Suppressor macrophage treated with lipopolysaccharide for 4 hours (primary cell): Measurements from ENCODE around the gene AKNAD1.

ENCODE experiments used
- DNase-seq: peaks from one replicate; pipeline ENCODE4 v3.0.0-alpha.2; 2020

Gene AKNAD1

DNA sequence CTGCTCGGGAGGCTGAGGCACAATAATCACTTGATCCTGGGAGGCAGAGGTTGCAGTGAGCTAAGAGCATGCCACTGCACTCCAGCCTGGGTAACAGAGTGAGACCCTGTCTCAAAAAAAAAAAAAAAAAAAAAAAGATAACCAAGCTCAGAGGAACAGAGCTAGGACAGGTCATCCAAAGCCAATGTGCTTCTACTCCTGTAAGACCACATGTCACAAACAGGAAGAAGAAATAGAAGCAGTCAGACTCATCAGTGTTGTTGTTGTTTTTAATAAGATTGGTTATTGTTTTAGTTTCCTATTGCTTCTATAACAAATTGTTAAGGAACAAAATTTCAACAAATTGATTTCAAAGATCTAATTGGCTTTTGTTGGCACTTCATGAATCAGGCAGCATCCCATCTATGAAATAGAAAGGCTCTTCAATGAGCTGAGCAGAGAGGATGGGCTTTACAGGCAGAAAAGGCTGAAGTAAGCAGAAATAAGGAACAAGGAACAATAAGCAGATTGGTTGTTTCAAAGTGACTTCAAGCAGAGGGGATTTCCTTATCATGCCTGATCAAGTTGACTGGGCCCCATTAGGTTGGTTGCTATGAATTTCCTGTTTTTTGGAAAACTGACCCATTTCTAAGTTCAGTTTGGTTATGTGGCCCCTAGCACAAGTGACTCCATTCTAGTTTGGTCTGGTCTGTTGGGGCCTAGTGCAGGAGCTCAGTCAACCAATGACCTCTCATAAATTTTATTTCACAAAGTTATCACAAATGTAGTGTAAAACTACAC lies 6.0 kb upstream of the AKNAD1 start:
- DNase-seq, result peak; percentile 49

- DNase-seq, result no peak
Measured at GRCh38 chr1:108862017-108862610, 5.2 kb upstream of the AKNAD1 start.

DNA sequence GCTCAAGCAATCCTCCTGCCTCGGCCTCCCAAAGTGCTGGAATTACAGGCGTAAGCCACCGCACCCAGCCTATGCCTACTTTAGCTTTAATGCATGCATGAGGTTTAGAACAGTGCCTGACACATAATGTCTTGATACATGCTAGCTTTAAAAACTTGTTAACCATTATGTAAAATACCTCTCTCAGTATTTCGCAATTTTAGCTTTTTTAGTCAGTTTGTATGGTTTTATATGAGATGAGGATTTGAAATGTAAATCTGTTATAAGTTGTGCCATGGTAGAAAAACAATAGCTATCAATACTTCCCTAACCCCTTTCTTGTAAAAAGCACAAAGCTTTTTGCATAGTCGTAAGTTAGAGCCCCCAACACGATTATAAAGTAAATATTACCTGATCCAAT lies 4.7 kb upstream of the AKNAD1 start:
- DNase-seq, result no peak

DNA sequence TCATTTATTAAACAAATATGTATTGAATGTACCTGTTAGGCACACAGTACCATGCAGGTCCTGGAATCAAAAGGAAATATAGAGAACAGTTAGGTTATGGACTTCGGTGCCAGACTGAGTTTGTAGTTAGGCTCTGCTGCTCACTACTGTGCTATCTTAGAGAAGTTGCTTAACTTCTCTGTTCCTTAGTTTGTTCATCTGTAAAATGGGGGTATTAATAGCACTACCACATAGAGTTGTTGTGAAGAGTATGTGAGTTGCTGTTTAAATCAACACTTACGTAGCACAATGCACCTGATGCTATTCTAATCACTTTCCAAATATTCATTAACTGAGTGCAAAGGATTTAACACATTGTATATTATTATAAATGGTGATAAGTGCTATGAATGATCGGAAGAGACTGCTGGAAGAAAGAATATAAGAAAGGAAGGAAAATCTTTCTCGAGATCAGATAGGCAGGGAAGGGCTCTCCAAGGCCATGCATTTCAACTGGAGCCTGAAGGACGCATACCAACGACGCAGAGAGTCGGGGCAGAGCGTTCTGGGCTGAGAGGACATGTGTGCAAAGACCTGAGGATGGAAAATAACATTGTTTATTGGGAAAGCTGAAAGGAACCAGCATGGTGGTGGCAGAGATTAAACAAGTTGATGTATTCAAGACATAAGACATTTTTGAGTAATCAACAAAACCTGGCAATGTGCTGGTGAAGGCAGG lies 3.5 kb upstream of the AKNAD1 start:
- DNase-seq, result no peak

- DNase-seq, result no peak
Measured at GRCh38 chr1:108858230-108858950, 1.5 kb upstream of the AKNAD1 start.

DNA sequence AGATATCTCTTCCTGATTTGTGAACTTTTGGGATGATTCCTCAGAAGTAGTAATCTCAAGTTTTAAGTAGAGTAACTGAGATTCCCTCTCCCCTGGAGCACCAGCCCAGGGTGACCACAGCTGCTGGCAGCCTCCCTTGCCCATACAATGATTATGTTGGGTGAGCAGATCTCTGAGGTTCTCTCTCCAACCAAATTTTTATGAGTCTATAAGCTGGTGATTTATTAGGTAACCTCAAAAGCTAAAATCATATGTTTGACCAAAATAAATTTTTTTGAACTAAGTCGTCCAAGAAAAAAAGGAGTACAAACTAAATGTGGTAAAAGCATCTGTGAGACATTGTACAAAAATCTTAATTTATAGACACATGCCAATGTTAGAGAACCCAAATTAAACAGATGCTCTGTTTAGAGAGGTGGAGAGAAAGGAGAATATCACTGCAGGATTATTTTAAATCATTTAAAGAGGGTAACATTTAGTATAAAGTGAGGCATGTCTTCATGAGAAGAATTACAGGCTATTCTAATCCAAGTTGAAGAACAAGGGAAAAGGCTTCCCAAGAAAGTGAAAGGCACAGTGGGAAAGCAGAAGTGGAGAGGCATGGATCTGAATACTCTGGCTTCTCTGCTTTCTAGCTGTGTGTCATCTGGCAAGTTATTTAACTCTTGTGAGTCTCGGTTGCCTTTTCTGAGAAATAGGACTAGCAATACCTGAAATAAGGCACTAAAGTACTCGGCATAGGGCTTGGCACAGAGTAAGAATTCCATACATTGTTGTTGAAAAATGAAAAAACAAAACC lies 2.5 kb downstream of the AKNAD1 start:
- DNase-seq, result peak; percentile 18

DNA sequence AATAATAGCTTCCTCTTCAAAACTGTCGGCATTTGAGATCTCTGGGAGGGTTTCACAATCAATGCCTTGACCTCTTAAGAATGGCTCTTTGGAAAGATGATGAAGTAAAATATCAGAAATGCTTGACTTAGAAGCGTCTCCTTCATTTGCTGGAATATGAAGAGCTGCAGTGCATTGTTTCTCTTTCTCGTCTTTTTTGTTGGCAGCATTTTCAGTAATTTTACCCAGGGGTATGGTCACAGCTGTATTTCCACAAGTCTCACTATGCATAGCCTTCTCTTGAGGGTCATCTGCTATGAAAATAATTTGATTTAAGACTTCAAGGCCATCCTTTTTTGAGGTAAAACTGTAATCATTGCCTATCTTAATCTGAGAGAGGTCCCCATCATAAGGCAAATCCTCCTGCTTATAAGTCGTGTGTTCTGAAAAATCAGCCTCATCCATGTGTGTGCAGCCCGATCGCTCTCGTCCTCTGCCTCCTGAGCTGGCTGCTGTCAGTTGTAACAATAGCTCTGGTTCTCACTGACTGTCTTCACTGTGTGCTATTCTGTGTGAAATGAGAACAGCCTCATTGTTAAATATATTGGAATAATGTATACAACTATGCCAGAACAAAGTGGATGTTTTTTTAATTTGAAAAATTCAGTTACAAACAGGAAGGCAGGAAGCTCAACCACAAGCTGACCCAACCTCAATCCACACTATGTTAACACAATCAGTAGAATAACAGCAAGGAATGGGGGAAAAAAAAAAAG lies 4.5 kb downstream of the AKNAD1 start:
- DNase-seq, result peak; percentile 29

GRCh38 chr1:108851567-108851966 lies 5.3 kb downstream of the AKNAD1 start:
- DNase-seq, result no peak

- DNase-seq, result no peak
Measured at GRCh38 chr1:108850929-108851328, 6.0 kb downstream of the AKNAD1 start.

DNA sequence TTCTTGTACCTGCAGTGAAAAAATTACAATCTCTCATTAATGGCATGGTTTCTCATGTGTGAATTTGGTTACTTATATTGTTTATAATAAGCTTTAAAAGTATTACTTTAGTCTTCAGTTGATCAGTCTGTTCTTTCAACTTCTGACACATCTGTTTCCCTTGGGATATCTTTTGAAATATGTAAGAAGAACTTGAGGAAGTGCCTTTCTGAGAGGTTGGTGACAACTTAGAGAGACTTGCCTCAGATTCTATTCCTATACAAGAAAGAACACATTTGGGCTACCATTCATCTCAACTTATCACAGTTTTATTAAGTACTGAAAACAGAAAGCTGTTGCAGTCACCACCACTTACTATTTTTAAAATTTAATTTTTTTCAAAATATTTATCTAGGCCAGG lies 8.1 kb downstream of the AKNAD1 start:
- no peak for DNase-seq

DNA sequence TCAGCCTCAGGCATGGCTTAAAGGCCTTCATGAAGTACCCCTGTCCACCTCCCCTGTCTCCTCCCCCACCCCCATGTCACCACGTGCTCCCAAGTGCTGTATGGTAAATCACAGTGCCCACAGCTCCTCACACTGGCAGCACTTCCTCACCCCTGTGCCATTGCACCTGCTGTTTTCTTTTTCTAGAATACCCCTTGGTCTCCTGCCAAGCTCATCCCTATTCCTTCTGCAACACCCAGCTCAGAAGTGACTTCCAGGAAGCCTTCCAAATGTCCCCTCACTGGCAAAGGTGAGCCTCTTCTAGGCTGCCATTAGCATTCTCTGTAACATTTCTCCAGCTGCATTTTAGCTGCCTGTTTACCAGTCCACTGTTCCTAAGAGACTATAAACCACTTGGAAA lies 9.4 kb downstream of the AKNAD1 start:
- DNase-seq, result no peak

- DNase-seq, result no peak
Measured at GRCh38 chr1:108845991-108846390, 10.9 kb downstream of the AKNAD1 start.

DNA sequence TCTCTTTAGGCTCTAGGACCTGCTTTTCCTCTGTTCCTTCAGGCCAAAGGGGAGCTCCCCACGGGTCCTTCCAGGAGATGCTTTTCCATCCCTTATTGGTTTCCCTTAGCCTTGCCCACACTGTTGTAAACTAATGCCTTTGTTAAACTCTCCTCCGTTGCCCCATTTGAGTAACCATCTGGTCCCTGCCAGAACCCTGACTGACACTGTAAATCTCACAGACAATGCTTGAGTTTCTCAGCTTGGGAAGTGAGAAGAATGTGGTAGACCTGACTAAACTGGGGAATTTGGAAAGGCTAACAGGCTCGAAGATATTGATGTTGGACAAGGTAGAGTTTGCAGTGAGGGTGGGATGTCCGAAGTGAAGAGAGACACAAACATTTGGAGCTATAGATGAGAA lies 11.4 kb downstream of the AKNAD1 start:
- no peak for DNase-seq

DNA sequence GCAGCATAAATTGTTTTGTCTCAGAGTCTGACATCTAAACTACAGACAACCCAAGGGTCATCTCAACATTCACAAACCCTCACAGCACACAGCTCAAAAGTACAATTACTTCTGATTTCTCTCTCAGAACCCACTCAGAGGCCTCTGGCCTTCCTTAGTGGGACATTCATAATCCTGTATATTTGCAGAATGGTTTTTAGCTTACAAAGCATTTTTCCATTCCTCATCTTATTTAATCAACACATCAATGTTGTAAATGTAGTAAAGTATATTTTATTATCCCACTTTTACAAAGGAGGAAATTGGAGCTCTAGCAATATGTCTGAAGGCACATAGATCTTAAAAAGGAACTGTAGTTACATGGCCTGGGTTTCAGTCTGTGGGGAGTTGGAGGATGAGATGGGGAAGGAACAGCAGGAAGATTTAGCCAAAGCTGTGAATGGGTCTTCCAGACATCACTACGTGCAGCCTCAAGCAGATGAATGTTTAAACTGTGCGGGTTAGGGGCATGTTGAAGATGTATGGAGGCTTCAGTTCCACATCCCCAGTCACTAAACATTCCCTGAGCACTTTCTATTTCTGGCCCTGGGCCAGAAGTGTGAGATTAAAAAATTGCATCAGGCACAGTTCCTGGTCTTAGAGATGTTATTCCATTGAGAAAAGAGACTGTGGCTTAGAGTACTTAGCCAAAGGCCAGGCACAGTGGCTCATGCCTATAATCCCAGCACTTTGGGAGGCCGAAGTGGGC lies 13.3 kb downstream of the AKNAD1 start:
- no peak for DNase-seq

DNA sequence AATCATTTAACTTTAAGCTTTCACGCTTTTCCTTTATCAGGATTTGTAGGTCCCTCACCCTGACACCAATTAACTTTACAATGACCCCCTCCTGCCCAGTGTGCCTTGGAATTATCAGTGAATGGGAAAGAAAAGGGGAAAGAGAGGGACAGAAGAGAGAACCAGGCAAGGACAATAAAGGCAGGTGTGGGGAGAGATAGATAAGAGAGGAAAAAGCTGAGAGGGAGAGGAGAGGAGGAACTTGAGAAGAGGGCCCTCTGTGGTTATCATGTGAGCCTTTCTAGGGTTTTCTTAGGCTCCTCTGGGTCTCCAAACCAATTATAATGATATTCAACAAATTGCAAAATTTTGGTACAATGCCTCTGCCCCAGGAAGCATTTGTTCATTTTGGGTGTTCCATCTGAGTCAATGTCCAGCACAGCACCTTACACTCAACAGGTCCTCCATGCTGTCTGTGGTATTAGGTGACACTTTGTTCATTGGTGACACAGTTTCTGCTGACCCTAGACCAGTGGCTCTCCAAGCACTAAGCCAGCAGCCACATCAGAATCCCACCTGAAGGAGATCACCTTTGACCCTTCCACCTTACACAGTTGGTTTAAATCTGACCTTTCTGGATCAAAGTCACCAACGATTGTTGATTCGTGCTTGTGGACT lies 14.2 kb downstream of the AKNAD1 start:
- no peak for DNase-seq

- no peak for DNase-seq
Measured at GRCh38 chr1:108841703-108842102, 15.2 kb downstream of the AKNAD1 start.

DNA sequence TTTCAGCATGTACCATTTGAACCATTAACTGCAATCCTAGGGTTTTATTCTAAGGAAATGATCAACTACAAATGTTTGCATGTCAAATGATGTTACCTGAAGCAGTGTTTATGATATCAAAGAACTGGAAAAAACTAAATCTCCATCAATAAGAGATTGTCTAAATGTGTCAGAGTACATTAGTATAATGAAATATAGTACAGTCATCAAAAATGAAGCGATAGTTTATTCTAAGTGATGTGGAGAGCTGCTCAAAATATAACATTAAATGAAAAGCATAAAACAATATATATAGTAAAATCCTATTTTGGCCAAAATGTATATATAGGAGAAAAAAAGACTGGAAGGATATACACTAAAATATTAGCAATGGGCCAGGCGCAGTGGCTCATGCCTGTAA lies 24.0 kb downstream of the AKNAD1 start:
- no peak for DNase-seq

GRCh38 chr1:108831225-108831624 lies 25.7 kb downstream of the AKNAD1 start:
- no peak for DNase-seq

DNA sequence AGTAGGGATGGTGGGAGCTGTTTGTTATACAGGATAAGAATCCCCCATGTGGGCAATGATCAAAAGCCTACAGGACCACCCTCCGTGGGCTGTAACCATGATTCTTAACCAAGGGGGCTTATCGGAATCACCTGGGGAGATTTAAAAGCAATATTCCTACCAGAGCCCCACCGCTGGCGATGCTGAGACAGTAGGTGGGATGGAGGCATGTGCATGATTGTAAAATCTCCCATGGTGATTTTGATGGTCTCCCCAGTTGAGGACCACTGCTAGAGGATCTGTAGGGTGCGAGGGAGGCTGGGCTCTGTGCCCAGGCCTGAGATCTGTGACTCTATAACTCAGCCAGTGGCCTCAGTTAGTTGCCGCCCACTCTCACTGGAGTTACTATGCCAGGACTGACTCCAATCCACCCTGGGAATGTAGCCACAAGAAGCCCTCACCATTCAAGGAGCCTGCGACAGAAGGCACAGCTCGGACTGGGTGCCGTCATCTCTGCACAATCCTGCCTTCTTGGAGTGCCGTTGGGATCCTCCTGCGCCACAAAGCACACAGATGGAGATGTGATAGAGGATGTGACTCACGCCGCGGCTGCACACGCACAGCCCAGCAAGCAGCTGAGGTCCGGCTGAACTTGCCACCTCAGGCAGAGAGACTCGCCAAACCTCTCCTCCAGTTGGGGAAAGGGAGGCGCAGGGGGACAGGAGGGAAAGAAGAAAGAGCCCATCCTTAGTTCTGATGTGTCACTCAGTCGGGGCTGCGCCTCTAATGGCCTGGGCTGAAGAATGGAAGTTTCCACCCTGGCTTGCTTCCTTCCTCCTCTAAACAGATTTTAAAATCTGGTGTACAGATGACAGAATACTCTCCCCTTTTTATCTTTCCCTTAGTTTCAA lies 26.5 kb downstream of the AKNAD1 start:
- peak; percentile 48 for DNase-seq
